Endothelial cell of umbilical vein (primary cell): ENCODE results near the gene COX4I1. TPM values are rescaled to one million over a fixed set of nuclear protein-coding genes. Genes with fewer than 3 reads are reported as not detected.

ENCODE experiments used
- BruUV-seq: library from RNA; stranded (reverse); fragments of 400-500 nt; replicated peaks from 2 replicates; lab custom pipeline; 2021; lab: Mats Ljungman, UMichigan
- CTCF ChIA-PET: fragments of 300-600, 350-600 bp; sonication (Branson Sonifier 250); formaldehyde crosslinking; loops from one replicate; lab custom pipeline; 2021; ENCODE audit warnings: antibody characterized with exemption, inconsistent platforms; lab: Charles Lee
- POLR2A ChIA-PET: fragments of 300-600, 350-600 bp; sonication (Branson Sonifier 250); formaldehyde crosslinking; loops from one replicate; lab custom pipeline; 2021; ENCODE audit warnings: antibody characterized with exemption, inconsistent platforms; lab: Charles Lee
- DNase-seq: peaks from one replicate; pipeline ENCODE4 v3.0.0-alpha.2; 2011; ENCODE audit warnings: low read depth, low spot score
- FAIRE-seq: peaks from 2 replicates; lab custom pipeline; 2011; peaks lifted over from hg19 to GRCh38; lab: Jason Lieb, UNC
- H2AFZ ChIP-seq: 2 replicates; pipeline ENCODE4 v1.6.0; 2012; ENCODE audit warnings: low read depth, low read length, control low read depth, inconsistent platforms
- H3K27ac ChIP-seq: 2 replicates; pipeline ENCODE4 v1.5.1; 2011; ENCODE audit warnings: low read depth, mild to moderate bottlenecking, control low read depth, low read length, moderate library complexity; ENCODE audit not compliant: insufficient read depth
- H3K27me3 ChIP-seq, 2 experiments: 2 replicates each; pipeline versions ENCODE4 v1.6.0 to v1.6.1; 2011; ENCODE audit warnings: low read length in 2 of 2, mixed read lengths in 1 of 2; ENCODE audit not compliant: control insufficient read depth in 2 of 2, insufficient read depth in 2 of 2
- H3K36me3 ChIP-seq, 2 experiments: 2 replicates in 1 of 2; 3 replicates in 1 of 2; pipeline ENCODE4 v1.5.1; 2011; ENCODE audit warnings: low read length in 2 of 2, mild to moderate bottlenecking in 1 of 2, moderate library complexity in 1 of 2; ENCODE audit not compliant: control insufficient read depth in 2 of 2, insufficient read depth in 2 of 2; ENCODE audit errors: extremely low read depth in 1 of 2
- H3K4me1 ChIP-seq: 3 replicates; pipeline ENCODE4 v1.5.1; 2011; ENCODE audit warnings: mild to moderate bottlenecking, low read length; ENCODE audit not compliant: control insufficient read depth, insufficient read depth; ENCODE audit errors: extremely low read depth
- H3K4me2 ChIP-seq: 2 replicates; pipeline ENCODE4 v1.6.1; 2011; ENCODE audit warnings: low read length, control low read depth, mixed read lengths; ENCODE audit not compliant: insufficient read depth
- H3K4me3 ChIP-seq, 3 experiments: fragments of 200-600 bp in 1 of 3; sonication (generic), shearing (Covaris generic) in 1 of 3; replicated peaks in 1 of 3; 2 replicates each; pipeline ENCODE4 v1.5.1; 2011 to 2016; ENCODE audit warnings: control low read depth in 3 of 3, low read length in 3 of 3, mild to moderate bottlenecking in 2 of 3, inconsistent platforms in 1 of 3, low read depth in 1 of 3, moderate library complexity in 1 of 3; ENCODE audit not compliant: insufficient read depth in 1 of 3
- H3K79me2 ChIP-seq: 2 replicates; pipeline ENCODE4 v1.6.0; 2012; ENCODE audit warnings: low read length, inconsistent platforms; ENCODE audit not compliant: control insufficient read depth, insufficient read depth
- H3K9ac ChIP-seq: replicated peaks from 2 replicates; pipeline ENCODE3; 2011; ENCODE audit warnings: low read length, control low read depth; ENCODE audit not compliant: insufficient read depth; ENCODE audit errors: extremely low read depth
- H3K9me1 ChIP-seq: replicated peaks from 3 replicates; pipeline ENCODE4 v1.6.0; 2011; ENCODE audit warnings: mild to moderate bottlenecking, low read length; ENCODE audit not compliant: control insufficient read depth, insufficient read depth; ENCODE audit errors: extremely low read depth
- H3K9me3 ChIP-seq: replicated peaks from 2 replicates; pipeline ENCODE4 v1.5.1; 2012; ENCODE audit warnings: low read length, inconsistent platforms; ENCODE audit not compliant: control insufficient read depth, insufficient read depth
- H4K20me1 ChIP-seq: replicated peaks from 2 replicates; pipeline ENCODE3; 2011; ENCODE audit warnings: mild to moderate bottlenecking, low read length; ENCODE audit not compliant: control insufficient read depth, insufficient read depth; ENCODE audit errors: extremely low read depth
- CTCF ChIP-seq, 2 donors: IDR thresholded peaks; 1 replicate in 1 of 2; 2 replicates in 1 of 2; pipeline ENCODE4 v1.5.1; 2011; ENCODE audit warnings: low read length in 2 of 2, mild to moderate bottlenecking in 2 of 2, moderate library complexity in 2 of 2, control low read depth in 1 of 2, inconsistent platforms in 1 of 2, low read depth in 1 of 2; ENCODE audit not compliant: insufficient read depth in 1 of 2; ENCODE audit errors: extremely low read depth in 1 of 2
- EZH2 ChIP-seq: IDR thresholded peaks from 2 replicates; pipeline ENCODE4 v1.6.1; 2012; ENCODE audit warnings: borderline replicate concordance, low read depth, mild to moderate bottlenecking, moderate library complexity, low read length, inconsistent platforms; ENCODE audit not compliant: severe bottlenecking
- FOS ChIP-seq: IDR thresholded peaks from 2 replicates; pipeline ENCODE4 v1.6.1; 2011; ENCODE audit warnings: mild to moderate bottlenecking, low read length, moderate library complexity, borderline replicate concordance; ENCODE audit not compliant: insufficient read depth
- GATA2 ChIP-seq: IDR thresholded peaks from 2 replicates; pipeline ENCODE4 v1.7.0; 2011; ENCODE audit warnings: low read depth, mild to moderate bottlenecking, moderate library complexity, mixed read lengths, low read length; ENCODE audit not compliant: insufficient read length, insufficient read depth
- JUN ChIP-seq: IDR thresholded peaks from 2 replicates; pipeline ENCODE4 v1.6.1; 2011; ENCODE audit warnings: borderline replicate concordance, low read depth; ENCODE audit not compliant: insufficient read length, insufficient read depth
- MAX ChIP-seq: IDR thresholded peaks from 2 replicates; pipeline ENCODE4 v1.6.1; 2011; ENCODE audit not compliant: insufficient read depth, insufficient read length
- MYC ChIP-seq: IDR thresholded peaks from one replicate; pipeline ENCODE4 v1.6.1; 2011; ENCODE audit warnings: mild to moderate bottlenecking, low read depth, low read length
- POLR2A ChIP-seq: IDR thresholded peaks from 2 replicates; pipeline ENCODE4 v1.6.1; 2012; ENCODE audit warnings: low read depth, mild to moderate bottlenecking, control low read depth, low read length
- POLR2AphosphoS5 ChIP-seq: IDR thresholded peaks from 2 replicates; pipeline ENCODE4 v1.6.1; 2012; ENCODE audit warnings: low read depth, mild to moderate bottlenecking, control low read depth, low read length, moderate library complexity; ENCODE audit not compliant: insufficient read depth
- dilution Hi-C: fragments of 300-500 bp; cut with MboI; formaldehyde crosslinking; loops from one replicate; pipeline ENCODE4 v1.15.0; 2019; ENCODE audit warnings: low sequenced_read_pairs; ENCODE audit not compliant: extremely low pct_ligation_motif_present
- intact Hi-C: fragments of 100-400 bp; cut with micrococcal nuclease; formaldehyde crosslinking; loops from one replicate; pipeline ENCODE4 v1.10.0; 2022
- polyA plus RNA-seq, 4 experiments: library from polyadenylated mRNA; depleted of rRNA in 3 of 4; stranded (reverse) in 3 of 4; unstranded in 1 of 4; fragments of >200 nt; gene quantifications; 2 replicates each; pipeline versions ENCODE4 v1.2.1 to v1.2.3, GENCODE V29; 2011 to 2012; ENCODE audit warnings: missing spikeins in 1 of 4
- total RNA-seq: library from RNA; stranded (reverse); gene quantifications from 2 replicates; pipeline ENCODE4 v1.2.3, GENCODE V29; 2021

COX4I1 gene
- total and polyA plus RNA-seq, 2 donors (not counting 3 experiments of a cell fraction or from before 2014, with no cell fraction given), result 560 to 953 TPM

DNA sequence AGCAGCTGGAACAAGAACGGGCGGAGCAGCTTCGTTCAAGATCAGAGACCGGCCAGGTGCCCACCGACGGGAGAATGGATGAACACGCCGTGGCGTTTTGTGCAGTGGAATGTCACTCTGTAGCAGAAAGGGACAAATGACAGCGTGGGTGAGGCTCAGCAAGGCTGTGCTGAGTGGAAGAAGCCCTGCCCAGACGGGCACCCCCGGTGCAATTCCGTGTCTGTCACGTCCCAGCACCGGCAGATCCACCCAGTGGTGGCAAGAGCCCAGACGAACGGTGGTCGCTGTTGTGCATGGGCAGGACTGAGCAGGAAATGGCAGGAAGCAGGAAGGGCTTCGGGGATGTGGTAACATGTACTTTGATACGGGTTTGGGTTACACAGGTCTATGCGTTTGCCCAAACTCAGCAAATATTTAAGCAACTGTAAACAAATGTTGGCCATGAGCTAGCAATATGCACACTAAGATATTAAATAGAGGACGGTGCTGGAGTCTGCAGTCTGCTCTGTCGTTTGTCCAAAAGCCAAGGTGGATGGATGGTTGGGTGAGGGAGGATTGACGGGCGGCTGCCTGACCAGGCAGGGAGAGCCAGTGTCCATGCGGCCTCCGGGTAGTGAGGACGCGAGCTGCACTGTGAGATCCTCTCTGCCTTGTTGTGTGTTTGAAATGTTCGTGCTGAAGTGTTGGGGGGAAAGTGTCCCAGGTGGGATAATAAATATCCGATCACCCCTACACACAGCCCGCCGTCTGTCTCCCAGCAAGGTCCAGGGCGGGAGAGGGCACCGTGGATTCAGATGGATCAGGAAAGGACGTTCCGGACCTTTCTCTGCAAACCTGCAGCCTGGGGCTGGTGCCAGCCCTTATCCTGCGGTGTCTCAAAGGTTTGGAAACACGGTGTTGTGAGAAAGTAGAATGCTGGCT is 48.4 kb downstream of the COX4I1 start:
- Histone ChIP-seq H3K4me2 (no peak overlapping the region), H3K79me2 (no peaks in the 10 kb centered on the region), H2AFZ (no peak overlapping the region), H4K20me1 (no peaks in the 10 kb centered on the region), H3K27ac (no peak overlapping the region), H3K27me3 (peaks cover 0 to 2% of the 10 kb centered on the region in 2 experiments), H3K9ac (no peak overlapping the region), H3K4me1 (no peaks in the 10 kb centered on the region), H3K4me3 (no peak overlapping the region), H3K9me3 (no peaks in the 10 kb centered on the region), H3K9me1 (no peaks in the 10 kb centered on the region), H3K36me3 (no peaks in the 10 kb centered on the region)
- CTCF ChIA-PET, result no interaction called here
- no peak for FAIRE-seq
- dilution Hi-C loops (no loop called here), intact Hi-C loops (no loop called here)
- BruUV-seq, result no TSS peak
- TF ChIP-seq POLR2AphosphoS5 (no peak), EZH2 (no peak)
- no peak for DNase-seq
- POLR2A ChIA-PET, result no interaction called here

DNA sequence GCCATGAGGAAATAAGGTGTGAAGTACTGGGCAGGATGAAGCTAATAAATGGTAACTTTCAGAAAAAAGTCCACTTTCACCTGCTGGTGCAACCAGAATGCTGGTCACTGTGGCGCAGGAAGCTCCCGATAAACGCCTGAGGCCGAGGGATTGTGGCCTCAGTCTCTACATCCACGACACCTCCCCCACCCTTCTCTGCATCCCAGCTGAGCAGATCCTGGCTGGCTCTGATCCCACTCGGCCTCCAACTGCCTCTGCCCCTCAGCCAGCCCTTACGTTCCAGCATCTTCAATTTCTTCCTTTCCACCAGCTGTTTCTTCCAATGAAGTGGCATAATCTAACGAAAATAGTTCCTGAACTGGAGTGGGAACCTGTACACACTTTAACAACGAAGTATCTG is 49.5 kb downstream of the COX4I1 start:
- CTCF ChIA-PET, result interaction anchor here (1.0 kb wide), 1 partner anchor 12 kb away, joined by 3 read pairs; no protein-coding TSS in a partner anchor
- Histone ChIP-seq H4K20me1 (no peaks in the 10 kb centered on the region), H3K79me2 (no peaks in the 10 kb centered on the region), H3K9me1 (no peaks in the 10 kb centered on the region), H3K36me3 (no peaks in the 10 kb centered on the region), H3K4me2 (no peak overlapping the region), H3K4me3 (no peak overlapping the region), H2AFZ (no peak overlapping the region), H3K4me1 (no peaks in the 10 kb centered on the region), H3K9ac (no peak overlapping the region), H3K9me3 (no peaks in the 10 kb centered on the region), H3K27ac (no peak overlapping the region), H3K27me3 (peaks cover 0 to 2% of the 10 kb centered on the region in 2 experiments)
- FAIRE-seq, result no peak
- dilution Hi-C loops, result no loop called here
- intact Hi-C loops, result no loop called here
- DNase-seq, result no peak
- POLR2A ChIA-PET, result no interaction called here
- TF ChIP-seq MYC (no peak), JUN (no peak), POLR2A (no peak), MAX (no peak), CTCF (IDR thresholded peaks at IDR 0.05; ENCODE audit: extremely low read depth in 1 of 2, insufficient read depth in 1 of 2, low read depth in 1 of 2, low read length in 2 of 2) (no peak), GATA2 (no peak), POLR2AphosphoS5 (no peak), EZH2 (no peak), FOS (no peak)
- no TSS peak for BruUV-seq
